ENCODE data around the gene ASCC2.

DNA sequence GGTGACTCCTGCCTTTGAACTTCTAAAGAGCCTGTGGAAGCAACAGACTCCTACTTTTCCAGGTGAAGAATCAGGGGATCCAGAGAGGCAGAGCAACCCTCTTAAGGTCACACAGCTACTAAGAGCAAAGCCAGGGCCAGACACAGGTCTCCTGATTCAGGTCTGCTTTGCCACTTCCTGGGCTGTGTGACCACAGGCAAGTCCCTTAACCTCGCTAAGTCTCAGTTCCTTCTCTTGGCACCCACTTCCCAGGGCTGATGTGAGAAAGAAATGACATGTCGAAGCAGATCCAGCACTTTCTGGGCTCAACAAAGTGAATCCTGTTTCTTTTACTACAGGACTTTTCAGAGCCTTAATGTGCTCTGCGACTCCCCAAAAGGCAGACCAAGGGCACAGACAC, 40.7 kb downstream of the ASCC2 start:
- TF ChIP-seq, protein P1, sequence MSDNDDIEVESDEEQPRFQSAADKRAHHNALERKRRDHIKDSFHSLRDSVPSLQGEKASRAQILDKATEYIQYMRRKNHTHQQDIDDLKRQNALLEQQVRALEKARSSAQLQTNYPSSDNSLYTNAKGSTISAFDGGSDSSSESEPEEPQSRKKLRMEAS (IDR thresholded peaks at IDR 0.05) = no peak
- TF ChIP-seq TAF1 (conservative IDR thresholded peaks at IDR 0.05) = no peak
- TF ChIP-seq, protein P2, sequence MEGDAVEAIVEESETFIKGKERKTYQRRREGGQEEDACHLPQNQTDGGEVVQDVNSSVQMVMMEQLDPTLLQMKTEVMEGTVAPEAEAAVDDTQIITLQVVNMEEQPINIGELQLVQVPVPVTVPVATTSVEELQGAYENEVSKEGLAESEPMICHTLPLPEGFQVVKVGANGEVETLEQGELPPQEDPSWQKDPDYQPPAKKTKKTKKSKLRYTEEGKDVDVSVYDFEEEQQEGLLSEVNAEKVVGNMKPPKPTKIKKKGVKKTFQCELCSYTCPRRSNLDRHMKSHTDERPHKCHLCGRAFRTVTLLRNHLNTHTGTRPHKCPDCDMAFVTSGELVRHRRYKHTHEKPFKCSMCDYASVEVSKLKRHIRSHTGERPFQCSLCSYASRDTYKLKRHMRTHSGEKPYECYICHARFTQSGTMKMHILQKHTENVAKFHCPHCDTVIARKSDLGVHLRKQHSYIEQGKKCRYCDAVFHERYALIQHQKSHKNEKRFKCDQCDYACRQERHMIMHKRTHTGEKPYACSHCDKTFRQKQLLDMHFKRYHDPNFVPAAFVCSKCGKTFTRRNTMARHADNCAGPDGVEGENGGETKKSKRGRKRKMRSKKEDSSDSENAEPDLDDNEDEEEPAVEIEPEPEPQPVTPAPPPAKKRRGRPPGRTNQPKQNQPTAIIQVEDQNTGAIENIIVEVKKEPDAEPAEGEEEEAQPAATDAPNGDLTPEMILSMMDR (IDR thresholded peaks at IDR 0.05; ENCODE audit: low read depth, low read length, missing input control) = no peak
- TF ChIP-seq YY1 (IDR thresholded peaks at IDR 0.05) = no peak
- TF ChIP-seq, protein P3, sequence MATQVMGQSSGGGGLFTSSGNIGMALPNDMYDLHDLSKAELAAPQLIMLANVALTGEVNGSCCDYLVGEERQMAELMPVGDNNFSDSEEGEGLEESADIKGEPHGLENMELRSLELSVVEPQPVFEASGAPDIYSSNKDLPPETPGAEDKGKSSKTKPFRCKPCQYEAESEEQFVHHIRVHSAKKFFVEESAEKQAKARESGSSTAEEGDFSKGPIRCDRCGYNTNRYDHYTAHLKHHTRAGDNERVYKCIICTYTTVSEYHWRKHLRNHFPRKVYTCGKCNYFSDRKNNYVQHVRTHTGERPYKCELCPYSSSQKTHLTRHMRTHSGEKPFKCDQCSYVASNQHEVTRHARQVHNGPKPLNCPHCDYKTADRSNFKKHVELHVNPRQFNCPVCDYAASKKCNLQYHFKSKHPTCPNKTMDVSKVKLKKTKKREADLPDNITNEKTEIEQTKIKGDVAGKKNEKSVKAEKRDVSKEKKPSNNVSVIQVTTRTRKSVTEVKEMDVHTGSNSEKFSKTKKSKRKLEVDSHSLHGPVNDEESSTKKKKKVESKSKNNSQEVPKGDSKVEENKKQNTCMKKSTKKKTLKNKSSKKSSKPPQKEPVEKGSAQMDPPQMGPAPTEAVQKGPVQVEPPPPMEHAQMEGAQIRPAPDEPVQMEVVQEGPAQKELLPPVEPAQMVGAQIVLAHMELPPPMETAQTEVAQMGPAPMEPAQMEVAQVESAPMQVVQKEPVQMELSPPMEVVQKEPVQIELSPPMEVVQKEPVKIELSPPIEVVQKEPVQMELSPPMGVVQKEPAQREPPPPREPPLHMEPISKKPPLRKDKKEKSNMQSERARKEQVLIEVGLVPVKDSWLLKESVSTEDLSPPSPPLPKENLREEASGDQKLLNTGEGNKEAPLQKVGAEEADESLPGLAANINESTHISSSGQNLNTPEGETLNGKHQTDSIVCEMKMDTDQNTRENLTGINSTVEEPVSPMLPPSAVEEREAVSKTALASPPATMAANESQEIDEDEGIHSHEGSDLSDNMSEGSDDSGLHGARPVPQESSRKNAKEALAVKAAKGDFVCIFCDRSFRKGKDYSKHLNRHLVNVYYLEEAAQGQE (IDR thresholded peaks at IDR 0.05) = no peak
